GM12891 (cell line): Measurements from ENCODE around the gene LAMP1.

Source experiments
- POLR2A ChIP-seq: IDR thresholded peaks from 2 replicates; pipeline ENCODE4 v1.6.1; 2011; ENCODE audit warnings: low read depth, low read length, control low read depth
- POLR2AphosphoS5 ChIP-seq: IDR thresholded peaks from 2 replicates; pipeline ENCODE4 v1.6.1; 2011; ENCODE audit warnings: low read depth, low read length, control low read depth
- POU2F2 ChIP-seq: IDR thresholded peaks from 2 replicates; pipeline ENCODE4 v1.6.1; 2011; ENCODE audit warnings: low read depth, mild to moderate bottlenecking, control low read depth, low read length, moderate library complexity
- SPI1 ChIP-seq: IDR thresholded peaks from 2 replicates; pipeline ENCODE4 v1.6.1; 2011; ENCODE audit warnings: low read depth, low read length, control low read depth

DNA sequence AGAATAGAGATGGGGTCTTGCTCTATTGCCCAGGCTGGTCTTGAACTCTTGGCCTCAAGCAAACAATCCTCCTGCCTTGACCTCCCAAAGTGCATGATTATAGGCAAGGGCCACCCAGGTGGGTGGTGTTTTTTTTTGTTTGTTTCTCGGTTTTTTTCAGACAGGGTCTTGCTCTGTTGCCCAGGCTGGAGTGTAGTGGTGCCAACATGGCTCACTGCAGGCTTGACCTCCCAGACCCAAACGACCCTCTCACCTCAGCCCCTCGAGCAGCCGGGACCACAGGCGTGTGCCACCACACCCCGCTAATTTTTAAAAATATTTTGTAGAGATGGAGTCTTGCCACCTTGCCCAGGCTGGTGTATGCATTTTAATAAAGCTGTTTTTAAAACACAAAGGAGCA lies 52.0 kb downstream of the LAMP1 start:
- TF ChIP-seq POLR2AphosphoS5 (no peak), POLR2A (no peak), SPI1 (no peak), POU2F2 (no peak)
